H9 (cell line): ENCODE measurements around the gene NOD1. TPM values are rescaled to one million over a fixed set of nuclear protein-coding genes. Genes with fewer than 3 reads are reported as not detected.
A peak's percentile ranks its signal among the peaks of the same experiment; 100 is the strongest.

Source experiments
- DNase-seq: peaks from one replicate; pipeline ENCODE4 v3.0.0-alpha.2; 2017
- H2AFZ ChIP-seq: one replicate; pipeline ENCODE4 v1.6.1; 2013; ENCODE audit warnings: mild to moderate bottlenecking, low read length, control low read depth, moderate library complexity
- H2AK5ac ChIP-seq: 2 replicates; pipeline ENCODE4 v1.6.1; 2013; ENCODE audit warnings: low read length, control low read depth, mixed read lengths; ENCODE audit not compliant: insufficient read length
- H2BK120ac ChIP-seq: one replicate; pipeline ENCODE4 v1.6.1; 2013; ENCODE audit warnings: low read depth, mild to moderate bottlenecking, low read length, control low read depth, inconsistent platforms; ENCODE audit not compliant: poor library complexity, severe bottlenecking
- H2BK12ac ChIP-seq: 2 replicates; pipeline ENCODE4 v1.6.1; 2013; ENCODE audit warnings: low read length, control low read depth, mixed read lengths, low read depth; ENCODE audit not compliant: insufficient read length
- H2BK15ac ChIP-seq: 2 replicates; pipeline ENCODE4 v1.6.1; 2013; ENCODE audit warnings: low read depth, low read length, control low read depth
- H2BK20ac ChIP-seq: one replicate; pipeline ENCODE4 v1.6.1; 2013; ENCODE audit warnings: low read depth, mild to moderate bottlenecking, low read length, control low read depth, inconsistent platforms; ENCODE audit not compliant: poor library complexity, severe bottlenecking
- H2BK5ac ChIP-seq: 2 replicates; pipeline ENCODE4 v1.6.1; 2013; ENCODE audit warnings: low read length, control low read depth, mixed read lengths; ENCODE audit not compliant: insufficient read length
- H3K14ac ChIP-seq: 2 replicates; pipeline ENCODE4 v1.6.1; 2013; ENCODE audit warnings: low read length, control low read depth; ENCODE audit not compliant: insufficient read depth
- H3K18ac ChIP-seq: 2 replicates; pipeline ENCODE4 v1.6.1; 2013; ENCODE audit warnings: low read depth, mild to moderate bottlenecking, mixed read lengths, low read length, control low read depth; ENCODE audit not compliant: insufficient read length
- H3K23ac ChIP-seq: 2 replicates; pipeline ENCODE4 v1.6.1; 2013; ENCODE audit warnings: low read length, control low read depth, mixed read lengths, low read depth; ENCODE audit not compliant: insufficient read length
- H3K23me2 ChIP-seq: 2 replicates; pipeline ENCODE4 v1.6.1; 2013; ENCODE audit warnings: low read depth, mild to moderate bottlenecking, mixed read lengths, low read length, control low read depth; ENCODE audit not compliant: insufficient read length, poor library complexity, severe bottlenecking
- H3K27ac ChIP-seq: 2 replicates; pipeline ENCODE4 v1.5.1; 2013; ENCODE audit warnings: low read length, control low read depth, mixed read lengths, low read depth; ENCODE audit not compliant: insufficient read length
- H3K27me3 ChIP-seq: 2 replicates; pipeline ENCODE4 v1.6.1; 2013; ENCODE audit warnings: low read length, control low read depth, inconsistent platforms; ENCODE audit not compliant: insufficient read depth
- H3K4ac ChIP-seq: 2 replicates; pipeline ENCODE4 v1.6.1; 2013; ENCODE audit warnings: low read depth, mild to moderate bottlenecking, control low read depth, inconsistent platforms, low read length, moderate library complexity
- H3K4me1 ChIP-seq: 2 replicates; pipeline ENCODE4 v1.6.1; 2013; ENCODE audit warnings: low read length, control low read depth, inconsistent platforms; ENCODE audit not compliant: insufficient read depth
- H3K4me2 ChIP-seq: 2 replicates; pipeline ENCODE4 v1.6.1; 2013; ENCODE audit warnings: low read length, control low read depth, mixed read lengths; ENCODE audit not compliant: insufficient read length, insufficient read depth
- H3K56ac ChIP-seq: 2 replicates; pipeline ENCODE4 v1.6.1; 2013; ENCODE audit warnings: low read depth, mild to moderate bottlenecking, mixed read lengths, low read length, control low read depth; ENCODE audit not compliant: insufficient read length
- H3K79me1 ChIP-seq: 2 replicates; pipeline ENCODE4 v1.6.1; 2013; ENCODE audit warnings: low read depth, mild to moderate bottlenecking, moderate library complexity, low read length, control low read depth, inconsistent platforms; ENCODE audit not compliant: insufficient read depth, poor library complexity, severe bottlenecking
- H3K79me2 ChIP-seq: 2 replicates; pipeline ENCODE4 v1.6.1; 2013; ENCODE audit warnings: low read length, control low read depth, inconsistent platforms; ENCODE audit not compliant: insufficient read depth
- H3K9ac ChIP-seq: 2 replicates; pipeline ENCODE4 v1.6.1; 2013; ENCODE audit warnings: low read length, control low read depth, mixed read lengths; ENCODE audit not compliant: insufficient read length; ENCODE audit errors: extremely low read depth
- H3K9me3 ChIP-seq: one replicate; pipeline ENCODE4 v1.6.1; 2013; ENCODE audit warnings: low read depth, low read length, inconsistent platforms; ENCODE audit not compliant: control insufficient read depth
- H3T11ph ChIP-seq: one replicate; pipeline ENCODE4 v1.6.1; 2013; ENCODE audit warnings: mild to moderate bottlenecking, low read length, control low read depth, inconsistent platforms
- H4K20me1 ChIP-seq: one replicate; pipeline ENCODE4 v1.6.1; 2013; ENCODE audit not compliant: control insufficient read depth, insufficient read length, insufficient read depth
- H4K5ac ChIP-seq: 2 replicates; pipeline ENCODE4 v1.6.1; 2013; ENCODE audit warnings: low read depth, mild to moderate bottlenecking, mixed read lengths, low read length, control low read depth; ENCODE audit not compliant: insufficient read length
- H4K8ac ChIP-seq: replicated peaks from 2 replicates; pipeline ENCODE4 v1.6.1; 2013; ENCODE audit warnings: low read length, control low read depth, mixed read lengths, low read depth; ENCODE audit not compliant: insufficient read length
- H4K91ac ChIP-seq: 2 replicates; pipeline ENCODE4 v1.6.1; 2013; ENCODE audit warnings: low read depth, mild to moderate bottlenecking, moderate library complexity, mixed read lengths, low read length, control low read depth; ENCODE audit not compliant: insufficient read length
- H3K27ac Mint-ChIP-seq, 3 experiments: 2 replicates in 2 of 3; 3 replicates in 1 of 3; pipeline ENCODE4 v1.8.0; 2020 to 2021; ENCODE audit warnings: mixed read lengths in 3 of 3, mild to moderate bottlenecking in 1 of 3, moderate library complexity in 1 of 3
- H3K27me3 Mint-ChIP-seq: 2 replicates; pipeline ENCODE4 v1.8.0; 2021; ENCODE audit warnings: low read depth, mild to moderate bottlenecking, moderate library complexity, mixed read lengths
- H3K36me3 Mint-ChIP-seq, 3 experiments: 2 replicates in 2 of 3; 3 replicates in 1 of 3; pipeline ENCODE4 v1.8.0; 2020 to 2021; ENCODE audit warnings: low read depth in 3 of 3, mixed read lengths in 3 of 3; ENCODE audit not compliant: insufficient read depth in 1 of 3
- H3K4me1 Mint-ChIP-seq, 2 experiments: 2 replicates each; pipeline ENCODE4 v1.8.0; 2020; ENCODE audit warnings: mixed read lengths in 2 of 2
- H3K4me3 Mint-ChIP-seq, 2 experiments: 2 replicates in 1 of 2; 3 replicates in 1 of 2; pipeline ENCODE4 v1.8.0; 2020 to 2021; ENCODE audit warnings: mild to moderate bottlenecking in 2 of 2, mixed read lengths in 2 of 2, moderate library complexity in 1 of 2
- H3K9me3 Mint-ChIP-seq, 2 experiments: 2 replicates in 1 of 2; 3 replicates in 1 of 2; pipeline ENCODE4 v1.8.0; 2020; ENCODE audit warnings: mild to moderate bottlenecking in 2 of 2, mixed read lengths in 2 of 2, moderate library complexity in 1 of 2
- CTCF ChIP-seq: fragments of 200-600 bp; sonication (generic); conservative IDR thresholded peaks from 3 replicates; pipeline ENCODE4 v1.8.0; 2021; ENCODE audit warnings: antibody characterized with exemption, mild to moderate bottlenecking
- WGBS: extraction: QIAGEN DNeasy Blood & Tissue Kit; methylation state at CpG from one replicate; pipeline ENCODE4 v1.1.7; 2013; ENCODE audit warnings: missing lambda C conversion rate, low lambda C conversion rate, mixed read lengths; ENCODE audit not compliant: insufficient read length; ENCODE audit errors: extremely low coverage; 5-methylcytosine and 5-hydroxymethylcytosine counted together
- total RNA-seq: library from RNA; stranded (reverse); gene quantifications from 2 replicates; pipeline ENCODE4 v1.2.1, GENCODE V29; 2021

The NOD1 gene
- total RNA-seq, 1 experiment from 2014 or later = 5.3 TPM

DNA sequence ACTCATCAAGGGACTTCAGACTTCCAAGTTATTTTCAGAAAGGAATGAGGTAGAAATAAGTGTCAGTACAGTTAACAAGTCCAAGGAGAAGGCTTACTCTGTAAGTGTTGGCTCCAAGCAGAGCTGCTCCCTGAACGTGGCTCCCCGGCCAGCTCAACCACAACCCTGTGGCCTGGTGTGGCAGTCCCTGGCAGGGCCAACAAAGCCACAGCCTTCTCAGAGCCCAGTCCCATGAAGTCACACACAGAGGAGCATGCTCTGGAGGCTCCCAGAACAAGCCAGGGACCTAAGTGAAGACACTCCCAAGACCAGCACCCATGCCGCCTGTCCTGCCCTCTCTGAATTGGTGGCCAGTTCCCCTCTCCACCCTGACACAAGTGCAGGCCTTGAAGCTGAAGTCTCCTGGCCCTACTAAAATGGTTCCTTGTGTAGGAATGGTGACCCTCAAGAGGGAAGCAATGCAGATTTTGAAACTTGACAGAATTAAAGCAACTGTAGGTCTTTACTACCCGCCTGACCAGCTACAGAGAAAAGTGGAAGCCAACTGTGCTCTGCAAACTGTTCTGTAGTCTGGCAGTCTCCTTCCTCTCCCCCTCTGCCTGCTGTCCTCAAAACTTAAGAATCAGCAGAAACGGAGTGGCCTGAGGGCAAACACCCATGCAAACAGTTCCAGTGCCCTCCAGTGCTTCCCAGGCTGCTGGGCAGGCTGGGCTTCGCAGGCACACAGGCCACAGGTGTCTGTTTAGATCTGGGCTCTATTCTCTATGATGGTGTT, 51.1 kb downstream of the NOD1 start:
- no peaks in the 10 kb centered on the region for H3K9me3 Mint-ChIP-seq
- no peak overlapping the region for H2AFZ ChIP-seq
- H2BK5ac ChIP-seq = no peak overlapping the region
- H3T11ph ChIP-seq = no peak overlapping the region
- H3K36me3 Mint-ChIP-seq = peaks cover 2 to 8% (median 5%) of the 10 kb centered on the region in 3 experiments; a peak in 5 of 7 replicates
- no peak overlapping the region for H2BK20ac ChIP-seq
- no peak overlapping the region for H3K9ac ChIP-seq
- no peak overlapping the region for H4K91ac ChIP-seq
- H3K79me2 ChIP-seq = no peaks in the 10 kb centered on the region
- no peak overlapping the region for H2BK120ac ChIP-seq
- H3K4me1 ChIP-seq = no peaks in the 10 kb centered on the region
- no peak overlapping the region for H2BK15ac ChIP-seq
- H4K8ac ChIP-seq = no peak overlapping the region
- H3K4me2 ChIP-seq = no peak overlapping the region
- no peaks in the 10 kb centered on the region for H3K9me3 ChIP-seq
- H3K27me3 Mint-ChIP-seq = no peaks in the 10 kb centered on the region
- H3K4me3 Mint-ChIP-seq = no peak overlapping the region
- no peaks in the 10 kb centered on the region for H3K23me2 ChIP-seq
- no peak overlapping the region for H3K18ac ChIP-seq
- H3K56ac ChIP-seq = no peak overlapping the region
- no peak overlapping the region for H3K4ac ChIP-seq
- peak; percentile 16 for DNase-seq
- no peak overlapping the region for H3K27ac ChIP-seq
- no peaks in the 10 kb centered on the region for H3K79me1 ChIP-seq
- no peaks in the 10 kb centered on the region for H4K20me1 ChIP-seq
- no peak overlapping the region for H3K23ac ChIP-seq
- no peaks in the 10 kb centered on the region for H3K27me3 ChIP-seq
- H3K27ac Mint-ChIP-seq = peak overlapping the region in 1 of 3 experiments; percentile 70; a peak in 2 of 7 replicates
- H3K14ac ChIP-seq = no peak overlapping the region; the same call in 1 of the 2 replicates
- no peak overlapping the region for H4K5ac ChIP-seq
- H3K4me1 Mint-ChIP-seq = peaks cover 4 to 15% of the 10 kb centered on the region in 2 experiments
- no peak for TF ChIP-seq CTCF
- no peak overlapping the region for H2AK5ac ChIP-seq
- H2BK12ac ChIP-seq = no peak overlapping the region
- no CpG with 5 or more reads among the region's 6 CpGs for WGBS
